GM18867 (cell line): ENCODE data around the gene ELAPOR2.
A peak's percentile ranks its signal among the peaks of the same experiment; 100 is the strongest.
"Not testable (repeated sequence)": the region's sequence is repeated elsewhere in the genome, so short reads cannot be mapped to it uniquely, and the experiment has no call there.

Experiments
- ATAC-seq: cut with Tn5 transposase; IDR thresholded peaks from one replicate; pipeline ENCODE4 v1.9.1; 2021; ENCODE audit warnings: mild to moderate bottlenecking, moderate library complexity; ENCODE audit not compliant: unreplicated experiment

The ELAPOR2 gene

GRCh38 chr7:87048839-87049238 is 10.6 kb downstream of the ELAPOR2 start:
- no peak for ATAC-seq

- no peak for ATAC-seq
Measured at GRCh38 chr7:87046456-87046855, 13.0 kb downstream of the ELAPOR2 start.

DNA sequence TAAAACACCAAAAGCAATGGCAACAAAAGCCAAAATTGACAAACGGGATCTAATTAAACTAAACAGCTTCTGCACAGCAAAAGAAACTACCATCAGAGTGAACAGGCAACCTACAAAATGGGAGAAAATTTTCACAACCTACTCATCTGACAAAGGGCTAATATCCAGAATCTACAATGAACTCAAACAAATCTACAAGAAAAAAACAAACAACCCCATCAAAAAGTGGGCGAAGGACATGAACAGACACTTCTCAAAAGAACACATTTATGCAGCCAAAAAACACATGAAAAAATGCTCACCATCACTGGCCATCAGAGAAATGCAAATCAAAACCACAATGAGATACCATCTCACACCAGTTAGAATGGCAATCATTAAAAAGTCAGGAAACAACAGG is 14.7 kb downstream of the ELAPOR2 start:
- not testable (repeated sequence) for ATAC-seq

GRCh38 chr7:87041586-87041985 is 17.9 kb downstream of the ELAPOR2 start:
- not testable (repeated sequence) for ATAC-seq

GRCh38 chr7:87039691-87040299 is 19.7 kb downstream of the ELAPOR2 start:
- not testable (repeated sequence) for ATAC-seq

- no peak for ATAC-seq
Measured at GRCh38 chr7:87038993-87039690, 20.3 kb downstream of the ELAPOR2 start.

DNA sequence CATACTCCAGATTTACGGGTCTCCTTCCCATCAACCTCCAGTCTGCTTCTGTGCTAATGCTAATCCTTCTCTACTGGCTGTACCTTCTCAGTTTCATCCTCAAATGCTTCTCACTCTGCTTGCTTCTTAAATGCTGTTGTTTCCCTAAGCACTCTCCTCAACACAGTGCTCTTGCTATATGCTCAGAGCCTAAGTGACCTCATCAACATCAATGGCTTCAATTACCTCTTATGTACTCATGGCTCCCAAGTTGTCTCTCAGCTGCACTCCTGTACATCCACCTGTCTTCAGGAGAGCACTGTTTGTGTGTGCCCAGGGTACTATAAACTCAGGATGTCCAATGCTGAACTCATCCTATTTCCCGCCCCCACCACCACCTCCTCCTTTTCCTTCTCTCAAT is 22.5 kb downstream of the ELAPOR2 start:
- ATAC-seq: no peak

GRCh38 chr7:87032604-87033339 is 26.7 kb downstream of the ELAPOR2 start:
- ATAC-seq: peak; percentile 43

- ATAC-seq: no peak
Measured at GRCh38 chr7:87029078-87029477, 30.4 kb downstream of the ELAPOR2 start.

- ATAC-seq: no peak
Measured at GRCh38 chr7:87028636-87029035, 30.8 kb downstream of the ELAPOR2 start.

GRCh38 chr7:87027900-87028299 is 31.6 kb downstream of the ELAPOR2 start:
- peak; percentile 93 for ATAC-seq

- ATAC-seq: no peak
Measured at GRCh38 chr7:87021285-87021684, 38.2 kb downstream of the ELAPOR2 start.

DNA sequence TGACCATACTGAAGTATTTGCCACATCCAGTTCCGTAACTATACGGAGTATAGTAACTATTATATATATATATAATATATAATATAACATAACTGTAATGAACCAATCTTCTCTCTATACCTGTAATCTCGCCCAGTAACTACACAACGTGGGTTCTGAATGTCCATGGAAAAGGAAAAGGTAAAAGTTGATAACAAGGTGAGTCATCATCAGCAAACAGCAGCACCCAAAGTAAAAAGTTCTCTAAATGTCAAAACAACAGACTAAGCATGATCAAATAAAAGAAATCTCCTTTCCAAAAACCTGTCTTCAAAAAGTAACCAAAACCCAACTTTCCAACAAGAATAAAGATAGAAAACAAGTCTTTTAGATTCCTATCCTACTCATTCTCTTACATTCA is 42.8 kb downstream of the ELAPOR2 start:
- ATAC-seq: no peak

- ATAC-seq: no peak
Measured at GRCh38 chr7:87013840-87014190, 45.6 kb downstream of the ELAPOR2 start.

DNA sequence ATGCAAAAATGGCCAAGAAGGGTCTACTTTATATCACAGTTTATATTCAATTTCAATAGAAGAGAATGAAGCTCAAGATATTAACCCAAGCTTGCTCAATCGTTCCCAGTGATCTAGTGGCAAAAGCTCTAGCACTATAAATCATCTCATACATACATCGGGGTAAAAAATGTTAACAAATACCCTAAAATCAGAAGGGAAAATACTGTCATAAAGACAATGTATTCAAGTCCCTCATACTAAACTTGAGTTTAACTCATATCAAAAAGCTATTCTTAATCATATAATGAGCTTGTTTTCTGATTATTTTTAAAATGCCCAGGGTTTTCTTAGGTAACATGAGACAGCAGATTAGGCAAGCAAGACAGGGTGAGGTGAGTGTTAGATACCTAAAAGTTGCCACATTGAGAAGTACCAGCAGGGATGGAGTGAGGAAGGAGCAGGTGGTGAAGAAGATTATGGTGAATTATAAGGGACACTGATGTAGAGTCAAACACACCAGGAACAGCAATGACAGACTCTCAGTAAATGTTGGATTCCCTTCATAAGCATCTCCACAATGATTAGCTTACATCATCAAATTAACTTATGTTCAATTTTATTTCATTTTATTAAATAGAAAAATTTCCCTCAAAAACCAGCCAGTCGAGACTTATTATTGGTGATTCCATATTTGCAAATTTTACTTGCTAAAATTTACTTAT is 46.2 kb downstream of the ELAPOR2 start:
- no peak for ATAC-seq
